Endothelial cell of umbilical vein (primary cell): ENCODE results near the gene FAS. TPM values are rescaled to one million over a fixed set of nuclear protein-coding genes. Genes with fewer than 3 reads are reported as not detected.

ENCODE experiments used
- BruUV-seq: library from RNA; stranded (reverse); fragments of 400-500 nt; replicated peaks from 2 replicates; lab custom pipeline; 2021; lab: Mats Ljungman, UMichigan
- CTCF ChIA-PET: fragments of 300-600, 350-600 bp; sonication (Branson Sonifier 250); formaldehyde crosslinking; loops from one replicate; lab custom pipeline; 2021; ENCODE audit warnings: antibody characterized with exemption, inconsistent platforms; lab: Charles Lee
- POLR2A ChIA-PET: fragments of 300-600, 350-600 bp; sonication (Branson Sonifier 250); formaldehyde crosslinking; loops from one replicate; lab custom pipeline; 2021; ENCODE audit warnings: antibody characterized with exemption, inconsistent platforms; lab: Charles Lee
- DNase-seq: peaks from one replicate; pipeline ENCODE4 v3.0.0-alpha.2; 2011; ENCODE audit warnings: low read depth, low spot score
- FAIRE-seq: peaks from 2 replicates; lab custom pipeline; 2011; peaks lifted over from hg19 to GRCh38; lab: Jason Lieb, UNC
- H2AFZ ChIP-seq: 2 replicates; pipeline ENCODE4 v1.6.0; 2012; ENCODE audit warnings: low read depth, low read length, control low read depth, inconsistent platforms
- H3K27ac ChIP-seq: 2 replicates; pipeline ENCODE4 v1.5.1; 2011; ENCODE audit warnings: low read depth, mild to moderate bottlenecking, control low read depth, low read length, moderate library complexity; ENCODE audit not compliant: insufficient read depth
- H3K27me3 ChIP-seq, 2 experiments: 2 replicates each; pipeline versions ENCODE4 v1.6.0 to v1.6.1; 2011; ENCODE audit warnings: low read length in 2 of 2, mixed read lengths in 1 of 2; ENCODE audit not compliant: control insufficient read depth in 2 of 2, insufficient read depth in 2 of 2
- H3K36me3 ChIP-seq, 2 experiments: 2 replicates in 1 of 2; 3 replicates in 1 of 2; pipeline ENCODE4 v1.5.1; 2011; ENCODE audit warnings: low read length in 2 of 2, mild to moderate bottlenecking in 1 of 2, moderate library complexity in 1 of 2; ENCODE audit not compliant: control insufficient read depth in 2 of 2, insufficient read depth in 2 of 2; ENCODE audit errors: extremely low read depth in 1 of 2
- H3K4me1 ChIP-seq: 3 replicates; pipeline ENCODE4 v1.5.1; 2011; ENCODE audit warnings: mild to moderate bottlenecking, low read length; ENCODE audit not compliant: control insufficient read depth, insufficient read depth; ENCODE audit errors: extremely low read depth
- H3K4me2 ChIP-seq: 2 replicates; pipeline ENCODE4 v1.6.1; 2011; ENCODE audit warnings: low read length, control low read depth, mixed read lengths; ENCODE audit not compliant: insufficient read depth
- H3K4me3 ChIP-seq, 3 experiments: fragments of 200-600 bp in 1 of 3; sonication (generic), shearing (Covaris generic) in 1 of 3; replicated peaks in 1 of 3; 2 replicates each; pipeline ENCODE4 v1.5.1; 2011 to 2016; ENCODE audit warnings: control low read depth in 3 of 3, low read length in 3 of 3, mild to moderate bottlenecking in 2 of 3, inconsistent platforms in 1 of 3, low read depth in 1 of 3, moderate library complexity in 1 of 3; ENCODE audit not compliant: insufficient read depth in 1 of 3
- H3K79me2 ChIP-seq: 2 replicates; pipeline ENCODE4 v1.6.0; 2012; ENCODE audit warnings: low read length, inconsistent platforms; ENCODE audit not compliant: control insufficient read depth, insufficient read depth
- H3K9ac ChIP-seq: replicated peaks from 2 replicates; pipeline ENCODE3; 2011; ENCODE audit warnings: low read length, control low read depth; ENCODE audit not compliant: insufficient read depth; ENCODE audit errors: extremely low read depth
- H3K9me1 ChIP-seq: replicated peaks from 3 replicates; pipeline ENCODE4 v1.6.0; 2011; ENCODE audit warnings: mild to moderate bottlenecking, low read length; ENCODE audit not compliant: control insufficient read depth, insufficient read depth; ENCODE audit errors: extremely low read depth
- H3K9me3 ChIP-seq: replicated peaks from 2 replicates; pipeline ENCODE4 v1.5.1; 2012; ENCODE audit warnings: low read length, inconsistent platforms; ENCODE audit not compliant: control insufficient read depth, insufficient read depth
- H4K20me1 ChIP-seq: replicated peaks from 2 replicates; pipeline ENCODE3; 2011; ENCODE audit warnings: mild to moderate bottlenecking, low read length; ENCODE audit not compliant: control insufficient read depth, insufficient read depth; ENCODE audit errors: extremely low read depth
- EZH2 ChIP-seq: IDR thresholded peaks from 2 replicates; pipeline ENCODE4 v1.6.1; 2012; ENCODE audit warnings: borderline replicate concordance, low read depth, mild to moderate bottlenecking, moderate library complexity, low read length, inconsistent platforms; ENCODE audit not compliant: severe bottlenecking
- FOS ChIP-seq: IDR thresholded peaks from 2 replicates; pipeline ENCODE4 v1.6.1; 2011; ENCODE audit warnings: mild to moderate bottlenecking, low read length, moderate library complexity, borderline replicate concordance; ENCODE audit not compliant: insufficient read depth
- GATA2 ChIP-seq: IDR thresholded peaks from 2 replicates; pipeline ENCODE4 v1.7.0; 2011; ENCODE audit warnings: low read depth, mild to moderate bottlenecking, moderate library complexity, mixed read lengths, low read length; ENCODE audit not compliant: insufficient read length, insufficient read depth
- JUN ChIP-seq: IDR thresholded peaks from 2 replicates; pipeline ENCODE4 v1.6.1; 2011; ENCODE audit warnings: borderline replicate concordance, low read depth; ENCODE audit not compliant: insufficient read length, insufficient read depth
- MYC ChIP-seq: IDR thresholded peaks from one replicate; pipeline ENCODE4 v1.6.1; 2011; ENCODE audit warnings: mild to moderate bottlenecking, low read depth, low read length
- POLR2A ChIP-seq: IDR thresholded peaks from 2 replicates; pipeline ENCODE4 v1.6.1; 2012; ENCODE audit warnings: low read depth, mild to moderate bottlenecking, control low read depth, low read length
- POLR2AphosphoS5 ChIP-seq: IDR thresholded peaks from 2 replicates; pipeline ENCODE4 v1.6.1; 2012; ENCODE audit warnings: low read depth, mild to moderate bottlenecking, control low read depth, low read length, moderate library complexity; ENCODE audit not compliant: insufficient read depth
- dilution Hi-C: fragments of 300-500 bp; cut with MboI; formaldehyde crosslinking; loops from one replicate; pipeline ENCODE4 v1.15.0; 2019; ENCODE audit warnings: low sequenced_read_pairs; ENCODE audit not compliant: extremely low pct_ligation_motif_present
- intact Hi-C: fragments of 100-400 bp; cut with micrococcal nuclease; formaldehyde crosslinking; loops from one replicate; pipeline ENCODE4 v1.10.0; 2022
- polyA plus RNA-seq, 4 experiments: library from polyadenylated mRNA; depleted of rRNA in 3 of 4; stranded (reverse) in 3 of 4; unstranded in 1 of 4; fragments of >200 nt; gene quantifications; 2 replicates each; pipeline versions ENCODE4 v1.2.1 to v1.2.3, GENCODE V29; 2011 to 2012; ENCODE audit warnings: missing spikeins in 1 of 4
- total RNA-seq: library from RNA; stranded (reverse); gene quantifications from 2 replicates; pipeline ENCODE4 v1.2.3, GENCODE V29; 2021
- TF ChIP-seq, protein P1 (sequence below), 2 donors: IDR thresholded peaks; 1 replicate in 1 of 2; 2 replicates in 1 of 2; pipeline ENCODE4 v1.5.1; 2011; ENCODE audit warnings: low read length in 2 of 2, mild to moderate bottlenecking in 2 of 2, moderate library complexity in 2 of 2, control low read depth in 1 of 2, inconsistent platforms in 1 of 2, low read depth in 1 of 2; ENCODE audit not compliant: insufficient read depth in 1 of 2; ENCODE audit errors: extremely low read depth in 1 of 2
- TF ChIP-seq, protein P2 (sequence below): IDR thresholded peaks from 2 replicates; pipeline ENCODE4 v1.6.1; 2011; ENCODE audit not compliant: insufficient read depth, insufficient read length

The FAS gene
- total and polyA plus RNA-seq, 2 donors (not counting 3 experiments of a cell fraction or from before 2014, with no cell fraction given): 2.0 to 6.1 TPM

DNA sequence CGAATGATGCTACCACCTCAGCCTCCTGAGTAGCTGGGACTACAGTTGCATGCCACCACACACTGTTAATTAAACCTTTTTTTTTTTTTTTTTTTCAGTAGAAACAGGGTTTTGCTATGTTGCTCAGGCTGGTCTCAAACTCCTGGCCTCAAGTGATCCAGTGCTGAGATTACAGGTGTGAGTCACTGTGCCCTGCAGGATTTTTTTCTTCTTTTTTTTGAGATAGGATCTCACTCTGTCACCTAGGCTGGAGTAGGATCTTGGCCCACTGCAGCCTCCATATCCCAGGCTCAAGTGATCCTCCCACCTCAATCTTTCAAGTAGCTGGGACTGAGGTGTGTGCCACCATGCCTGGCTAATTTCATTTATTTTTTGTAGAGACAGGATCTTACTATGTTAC, 44.4 kb upstream of the FAS start:
- no peak for TF ChIP-seq EZH2
- dilution Hi-C loops (no loop called here), intact Hi-C loops (no loop called here)
- peaks cover 0 to 4% of the 10 kb centered on the region in 2 experiments for H3K27me3 ChIP-seq
- no peaks in the 10 kb centered on the region for H3K9me1 ChIP-seq
- H3K9me3 ChIP-seq: no peaks in the 10 kb centered on the region
- no peak overlapping the region for H3K27ac ChIP-seq
- BruUV-seq: no TSS peak
- no peaks in the 10 kb centered on the region for H3K79me2 ChIP-seq
- no peak overlapping the region for H2AFZ ChIP-seq
- no peak overlapping the region for H3K4me2 ChIP-seq
- H3K9ac ChIP-seq: no peak overlapping the region
- POLR2A ChIA-PET: no interaction called here
- CTCF ChIA-PET: interaction anchor here (1.3 to 4.0 kb wide), 5 partner anchors 8 to 41 kb away, joined by 3 to 21 read pairs (median 4); no protein-coding TSS in a partner anchor
- FAIRE-seq (no peak), DNase-seq (no peak)
- no peak overlapping the region for H3K4me3 ChIP-seq
- H3K36me3 ChIP-seq: no peaks in the 10 kb centered on the region
- H3K4me1 ChIP-seq: no peaks in the 10 kb centered on the region
- H4K20me1 ChIP-seq: no peaks in the 10 kb centered on the region

DNA sequence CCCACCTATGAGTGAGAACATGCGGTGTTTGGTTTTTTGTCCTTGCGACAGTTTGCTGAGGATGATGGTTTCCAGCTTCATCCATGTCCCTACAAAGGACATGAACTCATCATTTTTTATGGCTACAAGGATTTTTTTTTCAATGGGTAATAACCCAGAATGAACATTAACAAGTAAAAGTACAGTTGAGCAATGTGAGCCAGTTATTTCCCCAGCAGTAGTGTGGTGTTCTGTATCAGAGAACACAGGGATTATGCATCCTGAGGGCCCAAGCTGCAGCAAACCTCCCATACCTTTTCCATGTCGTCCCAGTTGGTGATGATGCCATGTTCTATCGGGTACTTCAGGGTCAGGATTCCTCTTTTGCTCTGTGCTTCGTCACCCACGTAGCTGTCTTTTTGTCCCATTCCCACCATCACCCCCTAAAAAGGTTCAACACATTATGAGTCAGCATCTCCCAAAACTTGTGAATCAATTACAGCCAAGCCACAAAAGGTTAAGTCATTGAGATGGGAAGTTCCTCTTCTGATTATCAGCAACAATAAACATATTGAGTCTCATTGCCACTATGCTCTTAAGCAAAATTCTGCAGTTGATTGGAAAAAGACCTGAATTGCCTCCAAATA, 43.5 kb upstream of the FAS start:
- no peaks in the 10 kb centered on the region for H4K20me1 ChIP-seq
- peaks cover 0 to 8% of the 10 kb centered on the region in 2 experiments for H3K27me3 ChIP-seq
- CTCF ChIA-PET: interaction anchor here (1.1 to 1.6 kb wide), 2 partner anchors 12 to 41 kb away, joined by 3 to 4 read pairs; no protein-coding TSS in a partner anchor
- intact Hi-C loops (no loop called here), dilution Hi-C loops (no loop called here)
- no peak overlapping the region for H3K9ac ChIP-seq
- H3K4me2 ChIP-seq: no peak overlapping the region
- no peaks in the 10 kb centered on the region for H3K36me3 ChIP-seq
- DNase-seq (no peak), FAIRE-seq (no peak)
- BruUV-seq: no TSS peak
- no peaks in the 10 kb centered on the region for H3K9me1 ChIP-seq
- H3K27ac ChIP-seq: no peak overlapping the region
- POLR2A ChIA-PET: no interaction called here
- H3K79me2 ChIP-seq: no peaks in the 10 kb centered on the region
- H2AFZ ChIP-seq: no peak overlapping the region
- no peak overlapping the region for H3K4me3 ChIP-seq
- H3K4me1 ChIP-seq: no peaks in the 10 kb centered on the region
- TF ChIP-seq JUN: no peak
- TF ChIP-seq, protein P1, sequence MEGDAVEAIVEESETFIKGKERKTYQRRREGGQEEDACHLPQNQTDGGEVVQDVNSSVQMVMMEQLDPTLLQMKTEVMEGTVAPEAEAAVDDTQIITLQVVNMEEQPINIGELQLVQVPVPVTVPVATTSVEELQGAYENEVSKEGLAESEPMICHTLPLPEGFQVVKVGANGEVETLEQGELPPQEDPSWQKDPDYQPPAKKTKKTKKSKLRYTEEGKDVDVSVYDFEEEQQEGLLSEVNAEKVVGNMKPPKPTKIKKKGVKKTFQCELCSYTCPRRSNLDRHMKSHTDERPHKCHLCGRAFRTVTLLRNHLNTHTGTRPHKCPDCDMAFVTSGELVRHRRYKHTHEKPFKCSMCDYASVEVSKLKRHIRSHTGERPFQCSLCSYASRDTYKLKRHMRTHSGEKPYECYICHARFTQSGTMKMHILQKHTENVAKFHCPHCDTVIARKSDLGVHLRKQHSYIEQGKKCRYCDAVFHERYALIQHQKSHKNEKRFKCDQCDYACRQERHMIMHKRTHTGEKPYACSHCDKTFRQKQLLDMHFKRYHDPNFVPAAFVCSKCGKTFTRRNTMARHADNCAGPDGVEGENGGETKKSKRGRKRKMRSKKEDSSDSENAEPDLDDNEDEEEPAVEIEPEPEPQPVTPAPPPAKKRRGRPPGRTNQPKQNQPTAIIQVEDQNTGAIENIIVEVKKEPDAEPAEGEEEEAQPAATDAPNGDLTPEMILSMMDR (IDR thresholded peaks at IDR 0.05; ENCODE audit: extremely low read depth in 1 of 2, insufficient read depth in 1 of 2, low read depth in 1 of 2, low read length in 2 of 2): no peak
- TF ChIP-seq POLR2AphosphoS5: no peak
- TF ChIP-seq, protein P2, sequence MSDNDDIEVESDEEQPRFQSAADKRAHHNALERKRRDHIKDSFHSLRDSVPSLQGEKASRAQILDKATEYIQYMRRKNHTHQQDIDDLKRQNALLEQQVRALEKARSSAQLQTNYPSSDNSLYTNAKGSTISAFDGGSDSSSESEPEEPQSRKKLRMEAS: no peak
- no peak for TF ChIP-seq FOS
- no peak for TF ChIP-seq EZH2
- TF ChIP-seq POLR2A: no peak
- TF ChIP-seq MYC: no peak
- TF ChIP-seq GATA2: no peak
- H3K9me3 ChIP-seq: no peaks in the 10 kb centered on the region
